A549 (cell line): ENCODE data around the gene MACROD1. TPM values are rescaled to one million over a fixed set of nuclear protein-coding genes. Genes with fewer than 3 reads are reported as not detected.
A peak's percentile ranks its signal among the peaks of the same experiment; 100 is the strongest.

Source experiments
- ATAC-seq, 2 experiments: fragments of 200-7000 bp in 1 of 2; fragments of >200 bp in 1 of 2; cut with Nextera tagmentation in 1 of 2; cut with Tn5 transposase in 1 of 2; 3 replicates each; pipeline versions ENCODE4 v1.8.0 to v1.9.1; 2018 to 2020; ENCODE audit warnings: mild to moderate bottlenecking in 1 of 2, moderate library complexity in 1 of 2
- CTCF ChIA-PET: fragments of 300-600 bp; sonication (Branson Sonifier 250); formaldehyde crosslinking; extraction: SDS; loops from one replicate; lab custom pipeline; 2021; ENCODE audit warnings: antibody characterized with exemption, inconsistent platforms; lab: Yijun Ruan, JAX
- POLR2A ChIA-PET: fragments of 350-600 bp; formaldehyde crosslinking; extraction: SDS; loops from one replicate; lab custom pipeline; 2021; ENCODE audit warnings: antibody characterized with exemption, inconsistent platforms; lab: Yijun Ruan, JAX
- DNase-seq, 2 experiments: peaks; one replicate each; pipeline versions ENCODE4 v3.0.0 to v3.0.0-alpha.2; 2011 to 2016; ENCODE audit warnings: low read depth in 1 of 2, low spot score in 1 of 2
- FAIRE-seq: peaks from 2 replicates; lab custom pipeline; 2011; peaks lifted over from hg19 to GRCh38; lab: Jason Lieb, UNC
- H3K27ac ChIP-seq, 2 experiments: fragments of >200 bp; sonication (Bioruptor Twin); formaldehyde crosslinking; 3 replicates each; pipeline ENCODE4 v1.5.1; 2016 to 2017
- H3K4me1 ChIP-seq: fragments of >200 bp; sonication (Bioruptor Twin); formaldehyde crosslinking; 3 replicates; pipeline ENCODE4 v1.6.1; 2016
- H3K4me2 ChIP-seq: fragments of >200 bp; sonication (Bioruptor Twin); formaldehyde crosslinking; 3 replicates; pipeline ENCODE4 v1.6.1; 2016
- H3K4me3 ChIP-seq: fragments of >200 bp; sonication (Bioruptor Twin); formaldehyde crosslinking; 3 replicates; pipeline ENCODE4 v1.5.1; 2016
- H3K9me3 ChIP-seq: fragments of >200 bp; sonication (Bioruptor Twin); formaldehyde crosslinking; 3 replicates; pipeline ENCODE4 v1.6.1; 2016
- ATOH8 ChIP-seq: fragments of 250-450 bp; sonication (Bioruptor Pico); IDR thresholded peaks from 2 replicates; pipeline ENCODE4 v1.5.0; 2020; ENCODE audit warnings: low read depth, mild to moderate bottlenecking, moderate library complexity
- ELK1 ChIP-seq: fragments of 150-350 bp; IDR thresholded peaks from 2 replicates; pipeline ENCODE4 v1.6.1; 2014; ENCODE audit warnings: low read depth, mild to moderate bottlenecking, low read length
- EP300 ChIP-seq, 2 experiments: fragments of >200 bp; sonication (Bioruptor Twin); formaldehyde crosslinking; IDR thresholded peaks; 2 replicates in 1 of 2; 3 replicates in 1 of 2; pipeline ENCODE4 v1.6.1; 2016 to 2017
- ESRRA ChIP-seq: fragments of 150-350 bp; IDR thresholded peaks from 2 replicates; pipeline ENCODE4 v1.6.1; 2014; ENCODE audit warnings: mild to moderate bottlenecking, low read length, borderline replicate concordance
- FOSL2 ChIP-seq, 2 experiments: fragments of 450-650 bp in 1 of 2; fragments of >200 bp in 1 of 2; sonication (Bioruptor Twin) in 1 of 2; formaldehyde crosslinking; IDR thresholded peaks; 2 replicates each; pipeline versions ENCODE4 v1.5.0 to v1.6.1; 2016 to 2020; ENCODE audit warnings: mild to moderate bottlenecking in 1 of 2, moderate library complexity in 1 of 2
- FOXS1 ChIP-seq: fragments of 250-450 bp; sonication (Bioruptor Pico); IDR thresholded peaks from 2 replicates; pipeline ENCODE4 v1.5.0; 2020; ENCODE audit warnings: mild to moderate bottlenecking, moderate library complexity
- GATA3 ChIP-seq: IDR thresholded peaks from 2 replicates; pipeline ENCODE4 v1.6.1; 2012; ENCODE audit warnings: borderline replicate concordance
- HES2 ChIP-seq: fragments of >200 bp; sonication (Bioruptor Twin); formaldehyde crosslinking; IDR thresholded peaks from 2 replicates; pipeline ENCODE4 v1.6.1; 2016
- HOXB5 ChIP-seq: fragments of 250-450 bp; sonication (Bioruptor Pico); IDR thresholded peaks from 2 replicates; pipeline ENCODE4 v1.5.0; 2020; ENCODE audit warnings: mild to moderate bottlenecking, moderate library complexity
- KDM5A ChIP-seq: fragments of 200-600 bp; sonication (generic); IDR thresholded peaks from 2 replicates; pipeline ENCODE4 v1.6.1; 2016; ENCODE audit warnings: antibody characterized with exemption, mild to moderate bottlenecking
- MAFK ChIP-seq: fragments of 450-650 bp; IDR thresholded peaks from 2 replicates; pipeline ENCODE4 v1.6.1; 2014; ENCODE audit not compliant: partially characterized antibody
- MYC ChIP-seq: IDR thresholded peaks from 2 replicates; pipeline ENCODE4 v1.6.1; 2012; ENCODE audit warnings: mild to moderate bottlenecking, inconsistent platforms, low read length, improper control_type of control experiment, borderline replicate concordance
- NFE2L2 ChIP-seq: fragments of 150-350 bp; conservative IDR thresholded peaks from 2 replicates; pipeline ENCODE4 v1.6.1; 2014; ENCODE audit warnings: low read length
- PBX3 ChIP-seq: IDR thresholded peaks from 2 replicates; pipeline ENCODE4 v1.6.1; 2012
- POLR2AphosphoS2 ChIP-seq: conservative IDR thresholded peaks from 2 replicates; pipeline ENCODE4 v1.6.1; 2012; ENCODE audit warnings: low read length, improper control_type of control experiment, inconsistent platforms
- RAD21 ChIP-seq, 2 experiments: fragments of >200 bp in 1 of 2; sonication (Bioruptor Twin) in 1 of 2; formaldehyde crosslinking in 1 of 2; IDR thresholded peaks in 1 of 2; conservative IDR thresholded peaks in 1 of 2; 2 replicates in 1 of 2; 3 replicates in 1 of 2; pipeline ENCODE4 v1.6.1; 2012 to 2018; ENCODE audit warnings: inconsistent platforms in 1 of 2
- RCOR1 ChIP-seq: fragments of 150-350 bp; IDR thresholded peaks from 2 replicates; pipeline ENCODE4 v1.6.1; 2014; ENCODE audit warnings: antibody characterized with exemption, low read length, low read depth
- SMC3 ChIP-seq: fragments of >200 bp; sonication (Bioruptor Twin); formaldehyde crosslinking; IDR thresholded peaks from 3 replicates; pipeline ENCODE4 v1.6.1; 2018; ENCODE audit warnings: inconsistent platforms
- SREBF2 ChIP-seq: fragments of 450-650 bp; IDR thresholded peaks from 2 replicates; pipeline ENCODE4 v1.6.1; 2014; ENCODE audit warnings: mild to moderate bottlenecking, moderate library complexity
- TFCP2L1 ChIP-seq: fragments of 250-450 bp; sonication (Bioruptor Pico); IDR thresholded peaks from 2 replicates; pipeline ENCODE4 v1.5.0; 2021; ENCODE audit warnings: mild to moderate bottlenecking
- USF2 ChIP-seq: fragments of 450-650 bp; IDR thresholded peaks from 2 replicates; pipeline ENCODE4 v1.6.1; 2014; ENCODE audit warnings: antibody characterized with exemption
- ZC3H11A ChIP-seq: fragments of 450-650 bp; IDR thresholded peaks from 2 replicates; pipeline ENCODE4 v1.6.1; 2014; ENCODE audit warnings: antibody characterized with exemption, mild to moderate bottlenecking
- ZFP36 ChIP-seq: fragments of 450-650 bp; IDR thresholded peaks from 2 replicates; pipeline ENCODE4 v1.6.1; 2014; ENCODE audit warnings: borderline replicate concordance; ENCODE audit not compliant: partially characterized antibody
- ZSCAN20 ChIP-seq: fragments of 250-450 bp; sonication (Bioruptor Pico); IDR thresholded peaks from 2 replicates; pipeline ENCODE4 v1.8.0; 2022; ENCODE audit warnings: mild to moderate bottlenecking, moderate library complexity
- WGBS: methylation state at CpG from one replicate; pipeline ENCODE4 v1.1.6; 2017; ENCODE audit errors: missing lambda C conversion rate; 5-methylcytosine and 5-hydroxymethylcytosine counted together
- polyA plus RNA-seq, 4 experiments: library from polyadenylated mRNA; depleted of rRNA in 3 of 4; stranded (reverse); fragments of >200 nt; fragmentation: RNase III in 1 of 4; extraction: RNeasy Plus Mini Kit Qiagen cat#74134 plus additional on column Dnase treatment in 1 of 4; gene quantifications; 2 replicates in 3 of 4; 3 replicates in 1 of 4; pipeline ENCODE4 v1.2.3, GENCODE V29; 2011 to 2017

MACROD1 gene
- polyA plus RNA-seq, 2 of the 4 experiments (the other 2 are of a cell fraction): 15.1 to 16.6 TPM

GRCh38 chr11:64094463-64095260 lies 71.3 kb downstream of the MACROD1 start:
- H3K4me3 ChIP-seq: no peak overlapping the region
- CTCF ChIA-PET: interaction anchor here (0.6 to 3.2 kb wide), 12 partner anchors 8 to 328 kb away, joined by 3 to 17 read pairs (median 3); no protein-coding TSS in a partner anchor
- no peak for FAIRE-seq

GRCh38 chr11:64093233-64094039 lies 72.5 kb downstream of the MACROD1 start:
- POLR2A ChIA-PET: interaction anchor here (0.6 kb wide), 1 partner anchor 376 kb away, joined by 3 read pairs; no protein-coding TSS in a partner anchor
- peak in 1 of 2 experiments; percentile 9; a peak in 2 of 6 replicates for ATAC-seq
- WGBS: 84% methylated on average over 13 of the region's 13 CpGs
- TF ChIP-seq SMC3 (no peak), HOXB5 (no peak), ZFP36 (no peak), FOSL2 (IDR thresholded peaks at IDR 0.05) (no peak), FOSL2 (CRISPR knock-in tag; IDR thresholded peaks at IDR 0.05) (no peak), HES2 (no peak), PBX3 (no peak), MYC (no peak), USF2 (no peak), POLR2AphosphoS2 (no peak), RAD21 (conservative IDR thresholded peaks at IDR 0.05 in 1 of 2, IDR thresholded peaks at IDR 0.05 in 1 of 2) (no peak), ESRRA (no peak), TFCP2L1 (no peak), ZSCAN20 (CRISPR knock-in tag) (no peak), ELK1 (no peak)

More at GRCh38 chr11:64094463-64095260, 71.3 kb downstream of the MACROD1 start:
- POLR2A ChIA-PET: interaction anchor here (0.6 kb wide), 1 partner anchor 377 kb away, joined by 3 read pairs; no protein-coding TSS in a partner anchor
- H3K4me2 ChIP-seq: peak overlapping the region; percentile 41
- peak overlapping the region; percentile 53 to 95 for H3K27ac ChIP-seq
- no peak for TF ChIP-seq FOSL2 (IDR thresholded peaks at IDR 0.05)
- TF ChIP-seq FOSL2 (CRISPR knock-in tag; IDR thresholded peaks at IDR 0.05): peak; percentile 54
- no peak for TF ChIP-seq SREBF2
- no peak for TF ChIP-seq RCOR1
- no peak for TF ChIP-seq EP300 (IDR thresholded peaks at IDR 0.05)
- no peak for TF ChIP-seq ATOH8 (CRISPR knock-in tag)
- TF ChIP-seq ELK1: no peak
- TF ChIP-seq ZFP36: peak; percentile 22
- TF ChIP-seq MAFK: no peak
- no peak for TF ChIP-seq GATA3
- TF ChIP-seq FOXS1 (CRISPR knock-in tag): no peak
- no peak for TF ChIP-seq KDM5A
- TF ChIP-seq PBX3: no peak
- TF ChIP-seq NFE2L2: no peak
- no peak for TF ChIP-seq ZC3H11A
- peaks cover 54% of the 10 kb centered on the region for H3K4me1 ChIP-seq
- ATAC-seq (peak; percentile 87 to 90), DNase-seq (peak; percentile 84 to 94)
- no peaks in the 10 kb centered on the region for H3K9me3 ChIP-seq
- 63% methylated on average over 19 of the region's 20 CpGs for WGBS

More at GRCh38 chr11:64093233-64094039, 72.5 kb downstream of the MACROD1 start:
- FAIRE-seq: no peak
- peaks cover 58% of the 10 kb centered on the region for H3K4me1 ChIP-seq
- no peak for DNase-seq
- H3K4me2 ChIP-seq: peak overlapping the region; percentile 41; the same call in 2 of the 3 replicates
- H3K4me3 ChIP-seq: no peak overlapping the region
- no peaks in the 10 kb centered on the region for H3K9me3 ChIP-seq
- peak overlapping the region; percentile 38 to 95 for H3K27ac ChIP-seq
- CTCF ChIA-PET: interaction anchor here (0.6 to 3.1 kb wide), 6 partner anchors 11 to 79 kb away, joined by 3 to 17 read pairs (median 4); no protein-coding TSS in a partner anchor
